ENCODE measurements around the gene DPEP1. TPM values are rescaled to one million over a fixed set of nuclear protein-coding genes. Genes with fewer than 3 reads are reported as not detected.
"Not testable (repeated sequence)": the region's sequence is repeated elsewhere in the genome, so short reads cannot be mapped to it uniquely, and the experiment has no call there.

DPEP1 gene
- total RNA-seq, 1 donor from 2014 or later = 2.4 TPM

- DNase-seq = no peak
These were observed 7.0 kb downstream of the DPEP1 start for GRCh38 chr16:89620406-89620841.

- no peak for DNase-seq
These were observed 7.8 kb downstream of the DPEP1 start for GRCh38 chr16:89621136-89621697.

- no peak for DNase-seq
These were observed 8.4 kb downstream of the DPEP1 start for GRCh38 chr16:89621698-89622409.

- DNase-seq = no peak
These were observed 10.2 kb downstream of the DPEP1 start for GRCh38 chr16:89623511-89624261.

GRCh38 chr16:89624777-89625761, 11.6 kb downstream of the DPEP1 start:
- DNase-seq = no peak

GRCh38 chr16:89629827-89630610, 16.6 kb downstream of the DPEP1 start:
- no peak for DNase-seq

- no peak for DNase-seq
These were observed 19.7 kb downstream of the DPEP1 start for GRCh38 chr16:89633064-89633631.

- DNase-seq = not testable (repeated sequence)
These were observed 21.3 kb downstream of the DPEP1 start for GRCh38 chr16:89634463-89635385.

- DNase-seq = no peak
These were observed 23.2 kb downstream of the DPEP1 start for GRCh38 chr16:89636663-89637062.

- DNase-seq = no peak
These were observed 23.9 kb downstream of the DPEP1 start for GRCh38 chr16:89637379-89637778.

- no peak for DNase-seq
These were observed 25.0 kb downstream of the DPEP1 start for GRCh38 chr16:89638455-89638854.

- no peak for DNase-seq
These were observed 25.9 kb downstream of the DPEP1 start for GRCh38 chr16:89639385-89639784.

- DNase-seq = no peak
These were observed 28.1 kb downstream of the DPEP1 start for GRCh38 chr16:89641458-89642119.

- DNase-seq = no peak
These were observed 29.1 kb downstream of the DPEP1 start for GRCh38 chr16:89642574-89642973.

GRCh38 chr16:89643769-89644300, 30.4 kb downstream of the DPEP1 start:
- DNase-seq = no peak

GRCh38 chr16:89645122-89645521, 31.7 kb downstream of the DPEP1 start:
- DNase-seq = no peak

GRCh38 chr16:89646270-89646669, 32.8 kb downstream of the DPEP1 start:
- no peak for DNase-seq

GRCh38 chr16:89646906-89647305, 33.5 kb downstream of the DPEP1 start:
- no peak for DNase-seq

- no peak for DNase-seq
These were observed 38.1 kb downstream of the DPEP1 start for GRCh38 chr16:89651584-89651983.
